ENCODE measurements around the gene KIF1A. TPM values are rescaled to one million over a fixed set of nuclear protein-coding genes. Genes with fewer than 3 reads are reported as not detected.

Gene KIF1A
- total RNA-seq, 1 donor: not detected

DNA sequence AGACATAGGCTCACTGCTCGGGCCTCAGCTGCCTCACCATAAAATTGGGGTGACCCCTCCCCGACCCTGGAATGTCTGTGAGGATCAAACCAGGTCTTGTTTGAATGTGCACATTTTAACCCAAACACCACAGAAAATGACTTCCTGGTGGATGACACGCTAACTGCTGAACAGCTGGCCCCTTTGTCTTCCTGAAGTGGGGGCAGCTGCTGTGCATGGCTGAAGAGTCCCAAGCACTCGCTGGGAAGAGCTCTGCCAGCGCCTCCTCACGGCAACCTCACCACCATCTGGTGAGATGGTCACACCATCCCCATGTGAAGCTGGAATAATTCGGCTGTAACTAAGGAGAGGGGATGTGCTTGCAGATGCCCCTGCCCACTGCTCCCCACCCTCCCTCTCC is 94.3 kb downstream of the KIF1A start:
- no peaks in the 10 kb centered on the region for H3K79me2 ChIP-seq (ENCODE audit: insufficient read depth, low read length)
- H3K4me2 ChIP-seq (ENCODE audit: insufficient read depth, low read length): no peak overlapping the region
- peaks cover 9% of the 10 kb centered on the region for H3K27me3 ChIP-seq (ENCODE audit: insufficient read depth, low read length)
- H4K20me1 ChIP-seq (ENCODE audit: insufficient read depth, low read length): no peaks in the 10 kb centered on the region
- H3K9me3 ChIP-seq (ENCODE audit: low read depth, low read length): no peaks in the 10 kb centered on the region
- no peak for DNase-seq (ENCODE audit: insufficient read length, low spot score, missing footprints)
- no peaks in the 10 kb centered on the region for H3K4me1 ChIP-seq (ENCODE audit: insufficient read depth, low read length)
- no peaks in the 10 kb centered on the region for H3K36me3 ChIP-seq (ENCODE audit: insufficient read depth, low read length)
- H3K4me3 ChIP-seq (ENCODE audit: insufficient read depth, low read length): no peak overlapping the region
- TF ChIP-seq, protein P1, sequence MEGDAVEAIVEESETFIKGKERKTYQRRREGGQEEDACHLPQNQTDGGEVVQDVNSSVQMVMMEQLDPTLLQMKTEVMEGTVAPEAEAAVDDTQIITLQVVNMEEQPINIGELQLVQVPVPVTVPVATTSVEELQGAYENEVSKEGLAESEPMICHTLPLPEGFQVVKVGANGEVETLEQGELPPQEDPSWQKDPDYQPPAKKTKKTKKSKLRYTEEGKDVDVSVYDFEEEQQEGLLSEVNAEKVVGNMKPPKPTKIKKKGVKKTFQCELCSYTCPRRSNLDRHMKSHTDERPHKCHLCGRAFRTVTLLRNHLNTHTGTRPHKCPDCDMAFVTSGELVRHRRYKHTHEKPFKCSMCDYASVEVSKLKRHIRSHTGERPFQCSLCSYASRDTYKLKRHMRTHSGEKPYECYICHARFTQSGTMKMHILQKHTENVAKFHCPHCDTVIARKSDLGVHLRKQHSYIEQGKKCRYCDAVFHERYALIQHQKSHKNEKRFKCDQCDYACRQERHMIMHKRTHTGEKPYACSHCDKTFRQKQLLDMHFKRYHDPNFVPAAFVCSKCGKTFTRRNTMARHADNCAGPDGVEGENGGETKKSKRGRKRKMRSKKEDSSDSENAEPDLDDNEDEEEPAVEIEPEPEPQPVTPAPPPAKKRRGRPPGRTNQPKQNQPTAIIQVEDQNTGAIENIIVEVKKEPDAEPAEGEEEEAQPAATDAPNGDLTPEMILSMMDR (IDR thresholded peaks at IDR 0.05; ENCODE audit: extremely low read depth, low read depth, low read length): no peak
- no peak overlapping the region for H3K27ac ChIP-seq (ENCODE audit: low read depth, low read length)
- H2AFZ ChIP-seq (ENCODE audit: low read length): no peak overlapping the region

DNA sequence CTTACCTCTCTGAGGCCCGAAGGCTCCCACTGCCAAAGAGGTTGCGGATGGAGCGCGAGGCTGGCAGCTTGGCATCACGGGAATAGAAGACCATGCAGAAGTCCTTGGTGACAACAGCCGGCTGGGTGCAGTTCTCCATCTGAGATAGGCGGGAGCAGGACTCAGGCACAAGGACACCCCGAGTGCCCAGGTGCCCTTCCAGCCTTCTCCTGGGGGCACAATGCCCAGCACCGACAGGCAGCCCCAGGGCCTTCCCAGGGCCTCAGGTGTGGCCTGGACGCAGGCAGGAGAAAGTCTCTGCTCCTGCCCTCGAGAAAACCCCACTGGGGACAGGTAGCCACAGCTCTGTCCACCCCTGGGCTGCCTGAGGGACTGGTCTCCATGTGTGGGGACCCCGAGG is 94.8 kb downstream of the KIF1A start:
- Histone ChIP-seq H3K4me1 (ENCODE audit: insufficient read depth, low read length) (no peaks in the 10 kb centered on the region), H3K27ac (ENCODE audit: low read depth, low read length) (no peak overlapping the region), H3K79me2 (ENCODE audit: insufficient read depth, low read length) (no peaks in the 10 kb centered on the region), H4K20me1 (ENCODE audit: insufficient read depth, low read length) (no peaks in the 10 kb centered on the region), H3K4me3 (ENCODE audit: insufficient read depth, low read length) (no peak overlapping the region), H3K36me3 (ENCODE audit: insufficient read depth, low read length) (no peaks in the 10 kb centered on the region), H3K9me3 (ENCODE audit: low read depth, low read length) (no peaks in the 10 kb centered on the region), H3K27me3 (ENCODE audit: insufficient read depth, low read length) (peaks cover 5% of the 10 kb centered on the region), H3K4me2 (ENCODE audit: insufficient read depth, low read length) (no peak overlapping the region), H2AFZ (ENCODE audit: low read length) (no peak overlapping the region)
- no peak for DNase-seq (ENCODE audit: insufficient read length, low spot score, missing footprints)
- TF ChIP-seq, protein P1 (IDR thresholded peaks at IDR 0.05; ENCODE audit: extremely low read depth, low read depth, low read length): no peak

DNA sequence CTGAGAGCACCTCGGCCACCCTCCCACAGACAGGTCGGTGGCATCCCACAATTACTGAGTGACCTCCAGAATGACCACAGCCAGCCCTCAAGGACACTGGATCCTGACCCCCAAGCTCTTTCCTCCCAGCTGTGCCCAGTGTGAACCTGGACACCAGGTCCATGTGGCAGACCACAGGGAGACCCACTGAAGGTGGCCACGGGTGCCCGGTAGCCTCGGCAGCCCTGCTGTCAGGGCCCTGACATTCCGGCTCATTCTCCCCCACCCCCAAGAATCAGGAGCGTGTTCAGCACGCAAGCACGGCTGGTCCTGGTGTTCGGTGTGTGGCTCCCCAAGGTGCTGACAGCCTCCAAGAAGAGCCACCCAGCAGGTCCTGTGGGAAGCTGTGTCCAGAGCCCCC is 95.6 kb downstream of the KIF1A start:
- H3K36me3 ChIP-seq (ENCODE audit: insufficient read depth, low read length): no peaks in the 10 kb centered on the region
- no peaks in the 10 kb centered on the region for H3K79me2 ChIP-seq (ENCODE audit: insufficient read depth, low read length)
- H3K4me1 ChIP-seq (ENCODE audit: insufficient read depth, low read length): no peaks in the 10 kb centered on the region
- DNase-seq (ENCODE audit: insufficient read length, low spot score, missing footprints): no peak
- no peak overlapping the region for H3K4me2 ChIP-seq (ENCODE audit: insufficient read depth, low read length)
- H4K20me1 ChIP-seq (ENCODE audit: insufficient read depth, low read length): no peaks in the 10 kb centered on the region
- no peak overlapping the region for H3K4me3 ChIP-seq (ENCODE audit: insufficient read depth, low read length)
- TF ChIP-seq, protein P1 (IDR thresholded peaks at IDR 0.05; ENCODE audit: extremely low read depth, low read depth, low read length): no peak
- H3K27me3 ChIP-seq (ENCODE audit: insufficient read depth, low read length): no peaks in the 10 kb centered on the region
- no peak overlapping the region for H3K27ac ChIP-seq (ENCODE audit: low read depth, low read length)
- H2AFZ ChIP-seq (ENCODE audit: low read length): no peak overlapping the region
- no peaks in the 10 kb centered on the region for H3K9me3 ChIP-seq (ENCODE audit: low read depth, low read length)

DNA sequence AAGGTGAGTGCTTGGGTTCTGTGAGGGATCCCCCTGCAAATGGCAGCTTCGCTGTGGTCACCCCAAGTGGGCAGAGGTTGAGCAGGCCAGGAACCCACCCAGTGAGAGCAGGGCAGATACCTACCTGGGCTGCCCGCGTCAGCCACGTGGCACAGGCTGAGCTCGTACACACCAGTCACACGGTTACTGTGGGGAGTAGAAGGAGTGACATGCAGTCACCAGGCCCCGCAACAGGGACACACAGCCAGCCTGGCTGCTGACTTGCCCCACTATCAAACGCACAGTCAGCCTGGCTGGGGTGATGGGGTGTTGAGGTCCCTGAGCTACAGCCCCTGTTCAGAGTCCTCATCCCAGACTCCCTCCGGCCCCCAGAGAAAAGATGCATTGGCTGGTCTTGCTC is 96.2 kb downstream of the KIF1A start:
- DNase-seq (ENCODE audit: insufficient read length, low spot score, missing footprints): no peak
- Histone ChIP-seq H3K4me2 (ENCODE audit: insufficient read depth, low read length) (no peak overlapping the region), H3K27me3 (ENCODE audit: insufficient read depth, low read length) (no peaks in the 10 kb centered on the region), H4K20me1 (ENCODE audit: insufficient read depth, low read length) (no peaks in the 10 kb centered on the region), H2AFZ (ENCODE audit: low read length) (no peak overlapping the region), H3K27ac (ENCODE audit: low read depth, low read length) (no peak overlapping the region), H3K36me3 (ENCODE audit: insufficient read depth, low read length) (no peaks in the 10 kb centered on the region), H3K4me1 (ENCODE audit: insufficient read depth, low read length) (no peaks in the 10 kb centered on the region), H3K4me3 (ENCODE audit: insufficient read depth, low read length) (no peak overlapping the region), H3K79me2 (ENCODE audit: insufficient read depth, low read length) (no peaks in the 10 kb centered on the region), H3K9me3 (ENCODE audit: low read depth, low read length) (no peaks in the 10 kb centered on the region)
- TF ChIP-seq, protein P1 (IDR thresholded peaks at IDR 0.05; ENCODE audit: extremely low read depth, low read depth, low read length): no peak

Measured in osteoblast (primary cell).